Pulmonary artery endothelial cell (primary cell): ENCODE results near the gene CACNA1F. TPM values are rescaled to one million over a fixed set of nuclear protein-coding genes. Genes with fewer than 3 reads are reported as not detected.

Source experiments
- DNase-seq: peaks from one replicate; pipeline ENCODE4 v3.0.0-alpha.2; 2011; ENCODE audit warnings: low read depth, low spot score
- total RNA-seq: library from RNA; depleted of rRNA; stranded (reverse); fragments of >200 nt; gene quantifications from 2 replicates; pipeline ENCODE4 v1.2.3, GENCODE V29; 2014

The CACNA1F gene
- total RNA-seq, 1 donor from 2014 or later, result not detected

- peak; percentile 24 for DNase-seq
Observed at GRCh38 chrX:49155243-49155899, 77.8 kb downstream of the CACNA1F start.

Other genes with a start within 250 kb of the CACNA1F start
- 22.9 and 30.0 TPM in 2 replicates for gene GRIPAP1, start 231.1 kb downstream of the CACNA1F start, total RNA-seq
- 21.0 and 29.5 TPM in 2 replicates for gene TFE3, start 190.0 kb downstream of the CACNA1F start, total RNA-seq
- 0.42 and 0.66 TPM in 2 replicates for gene CCDC120, start 174.3 kb downstream of the CACNA1F start, total RNA-seq
- gene PRAF2, start 159.3 kb downstream of the CACNA1F start, total RNA-seq, result 4.4 and 5.9 TPM in 2 replicates
- 23.3 and 25.5 TPM in 2 replicates for gene WDR45, start 153.5 kb downstream of the CACNA1F start, total RNA-seq
- 27.1 and 29.0 TPM in 2 replicates for gene GPKOW, start 109.6 kb downstream of the CACNA1F start, total RNA-seq
- 0.59 and 1.2 TPM in 2 replicates for gene MAGIX, start 70.6 kb downstream of the CACNA1F start, total RNA-seq
- 20.7 and 22.4 TPM in 2 replicates for gene PLP2, start 61.4 kb downstream of the CACNA1F start, total RNA-seq
- 4.7 and 6.2 TPM in 2 replicates for gene PRICKLE3, start 47.0 kb downstream of the CACNA1F start, total RNA-seq
- gene SYP, start 33.1 kb downstream of the CACNA1F start, total RNA-seq, result 0.13 and 0.14 TPM in 2 replicates
- 12.5 and 12.8 TPM in 2 replicates for gene CCDC22, start 2.1 kb upstream of the CACNA1F start, total RNA-seq
- not detected in 2 replicates for gene FOXP3, start 31.4 kb upstream of the CACNA1F start, total RNA-seq
- gene PPP1R3F, start 36.5 kb upstream of the CACNA1F start, total RNA-seq, result 1.5 and 3.1 TPM in 2 replicates
- not detected in 2 replicates for gene GAGE10, start 70.3 kb upstream of the CACNA1F start, total RNA-seq
- gene GAGE12J, start 88.7 kb upstream of the CACNA1F start, total RNA-seq, result not detected in 2 replicates
- gene GAGE13, start 98.2 kb upstream of the CACNA1F start, total RNA-seq, result not detected in 2 replicates